Brain microvascular endothelial cell (primary cell): ENCODE data around the gene KDF1.

ENCODE experiments used
- DNase-seq: peaks from one replicate; pipeline ENCODE4 v3.0.0-alpha.2; 2020
- H3K27ac ChIP-seq: fragments of 250-450 bp; sonication (Bioruptor Pico); 2 replicates; pipeline ENCODE4 v1.5.1; 2020; ENCODE audit warnings: mild to moderate bottlenecking, moderate library complexity
- H3K27me3 ChIP-seq: fragments of 250-450 bp; sonication (Bioruptor Pico); replicated peaks from 2 replicates; pipeline ENCODE4 v1.5.1; 2020; ENCODE audit warnings: mild to moderate bottlenecking
- H3K36me3 ChIP-seq: fragments of 250-450 bp; sonication (Bioruptor Pico); replicated peaks from 2 replicates; pipeline ENCODE4 v1.5.1; 2020; ENCODE audit warnings: mild to moderate bottlenecking
- H3K4me3 ChIP-seq: 2 replicates; pipeline ENCODE4 v1.5.1; 2011; ENCODE audit warnings: low read depth, mild to moderate bottlenecking, control low read depth, low read length, moderate library complexity
- in situ Hi-C: cut with HindIII; loops from 2 replicates; pipeline ENCODE4 v1.10.0; 2017; ENCODE audit warnings: low sequenced_read_pairs, low pct_ligation_motif_present
- TF ChIP-seq, protein P1 (sequence below): IDR thresholded peaks from 2 replicates; pipeline ENCODE4 v1.5.1; 2011; ENCODE audit warnings: low read depth, mild to moderate bottlenecking, moderate library complexity, low read length, control low read depth, inconsistent platforms; ENCODE audit errors: missing control alignments

The KDF1 gene, protein sequence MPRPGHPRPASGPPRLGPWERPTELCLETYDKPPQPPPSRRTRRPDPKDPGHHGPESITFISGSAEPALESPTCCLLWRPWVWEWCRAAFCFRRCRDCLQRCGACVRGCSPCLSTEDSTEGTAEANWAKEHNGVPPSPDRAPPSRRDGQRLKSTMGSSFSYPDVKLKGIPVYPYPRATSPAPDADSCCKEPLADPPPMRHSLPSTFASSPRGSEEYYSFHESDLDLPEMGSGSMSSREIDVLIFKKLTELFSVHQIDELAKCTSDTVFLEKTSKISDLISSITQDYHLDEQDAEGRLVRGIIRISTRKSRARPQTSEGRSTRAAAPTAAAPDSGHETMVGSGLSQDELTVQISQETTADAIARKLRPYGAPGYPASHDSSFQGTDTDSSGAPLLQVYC

DNA sequence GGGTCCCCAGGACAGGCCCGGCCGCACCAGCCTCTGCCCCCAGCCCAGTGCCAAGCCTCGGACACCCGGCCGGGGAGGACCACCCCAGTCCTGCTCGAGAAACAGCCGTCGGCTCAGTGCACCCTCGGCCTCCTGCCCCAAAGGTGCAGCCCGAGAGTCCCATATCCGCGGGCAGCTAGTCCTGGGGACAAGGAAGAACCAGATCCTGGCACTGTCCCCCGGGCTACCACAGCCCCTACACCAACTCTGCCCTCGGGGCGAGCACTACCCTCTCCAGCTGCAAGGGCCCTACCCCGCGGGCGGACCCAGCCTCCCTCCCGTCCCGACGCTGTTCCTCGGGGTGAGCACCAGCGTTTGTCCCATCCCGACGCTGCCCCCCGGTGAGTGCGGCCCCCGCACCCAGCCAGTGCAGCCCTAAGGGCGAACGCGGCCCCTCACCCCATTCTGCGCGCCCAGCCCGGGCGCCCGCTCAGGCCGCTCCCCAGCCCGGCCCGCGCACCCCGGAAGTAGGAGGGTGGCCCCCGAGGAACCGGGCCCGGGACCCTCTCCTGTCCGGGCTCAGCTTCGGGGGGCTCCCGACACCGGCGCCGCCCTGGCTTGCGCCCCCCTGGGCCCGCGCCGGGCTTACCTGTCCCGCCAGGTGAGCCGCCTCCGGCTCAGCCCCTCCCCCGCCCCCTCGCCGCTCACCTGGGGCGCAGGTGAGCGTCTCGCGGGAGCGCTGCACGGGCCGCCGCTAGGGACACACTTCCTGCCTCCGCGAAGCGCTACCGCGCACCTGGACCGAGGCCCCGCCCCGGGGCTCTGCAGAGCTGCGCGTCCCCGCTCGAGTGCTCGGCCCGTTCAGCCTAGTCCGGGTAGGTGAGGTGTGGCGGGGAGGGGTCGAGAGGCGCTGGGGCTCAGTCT, at the start of gene KDF1:
KDF1 (minus strand) TSS at position 747 of the 903 bp plus-strand sequence. CDS start 8,088 bp downstream, outside the sequence.
- Histone ChIP-seq H3K36me3 (no peaks in the 10 kb centered on the region), H3K27me3 (peaks cover 10% of the 10 kb centered on the region), H3K27ac (no peak within 1 kb of the TSS), H3K4me3 (peak within 1 kb of the TSS; percentile 34)
- TF ChIP-seq, protein P1, sequence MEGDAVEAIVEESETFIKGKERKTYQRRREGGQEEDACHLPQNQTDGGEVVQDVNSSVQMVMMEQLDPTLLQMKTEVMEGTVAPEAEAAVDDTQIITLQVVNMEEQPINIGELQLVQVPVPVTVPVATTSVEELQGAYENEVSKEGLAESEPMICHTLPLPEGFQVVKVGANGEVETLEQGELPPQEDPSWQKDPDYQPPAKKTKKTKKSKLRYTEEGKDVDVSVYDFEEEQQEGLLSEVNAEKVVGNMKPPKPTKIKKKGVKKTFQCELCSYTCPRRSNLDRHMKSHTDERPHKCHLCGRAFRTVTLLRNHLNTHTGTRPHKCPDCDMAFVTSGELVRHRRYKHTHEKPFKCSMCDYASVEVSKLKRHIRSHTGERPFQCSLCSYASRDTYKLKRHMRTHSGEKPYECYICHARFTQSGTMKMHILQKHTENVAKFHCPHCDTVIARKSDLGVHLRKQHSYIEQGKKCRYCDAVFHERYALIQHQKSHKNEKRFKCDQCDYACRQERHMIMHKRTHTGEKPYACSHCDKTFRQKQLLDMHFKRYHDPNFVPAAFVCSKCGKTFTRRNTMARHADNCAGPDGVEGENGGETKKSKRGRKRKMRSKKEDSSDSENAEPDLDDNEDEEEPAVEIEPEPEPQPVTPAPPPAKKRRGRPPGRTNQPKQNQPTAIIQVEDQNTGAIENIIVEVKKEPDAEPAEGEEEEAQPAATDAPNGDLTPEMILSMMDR = no peak
- in situ Hi-C loops = loop anchor here (25.0 kb wide), 1 partner anchor 102 kb away; no protein-coding TSS in a partner anchor
- no peak for DNase-seq

GRCh38 chr1:27009601-27010197, 49.4 kb upstream of the KDF1 start:
- no peak for DNase-seq
- Histone ChIP-seq H3K4me3 (no peak overlapping the region), H3K36me3 (no peaks in the 10 kb centered on the region), H3K27me3 (no peaks in the 10 kb centered on the region), H3K27ac (no peak overlapping the region)
- in situ Hi-C loops = no loop called here
- TF ChIP-seq, protein P1 = peak; percentile 15

DNA sequence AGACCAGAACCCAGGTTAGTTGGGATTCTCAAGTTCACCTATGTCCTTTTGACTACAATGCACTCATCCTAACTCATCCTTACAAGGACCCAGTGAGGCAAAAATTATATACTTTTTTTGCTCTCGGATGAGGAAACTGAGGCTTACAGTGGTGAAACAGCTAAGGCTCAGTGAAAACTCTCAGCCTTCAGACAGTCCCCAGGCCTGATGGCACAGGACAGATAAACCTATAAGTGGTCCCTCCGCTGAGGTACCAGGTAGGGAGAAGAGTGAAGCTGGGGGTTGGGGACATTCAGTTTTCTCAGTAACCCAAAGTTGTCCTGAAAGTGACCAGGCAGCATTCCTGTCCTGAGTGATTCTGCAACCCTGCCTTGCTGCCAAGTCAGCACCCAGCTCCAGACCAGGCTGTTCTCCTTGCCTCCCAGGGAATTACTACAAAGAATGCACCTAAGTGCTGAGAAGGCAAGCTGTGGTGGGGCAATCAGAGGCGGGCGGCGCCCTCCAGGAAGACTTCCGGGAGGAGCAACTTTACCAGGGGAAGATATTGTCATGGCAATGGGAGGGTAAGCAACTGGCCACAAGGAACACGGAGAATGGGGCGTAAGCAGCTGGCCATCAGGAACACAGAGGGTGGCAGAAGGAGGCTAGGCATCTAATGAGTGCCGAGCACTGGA, 47.8 kb upstream of the KDF1 start:
- Histone ChIP-seq H3K36me3 (no peaks in the 10 kb centered on the region), H3K27ac (no peak overlapping the region), H3K4me3 (no peak overlapping the region), H3K27me3 (no peaks in the 10 kb centered on the region)
- in situ Hi-C loops = no loop called here
- no peak for DNase-seq
- TF ChIP-seq, protein P1 = no peak

DNA sequence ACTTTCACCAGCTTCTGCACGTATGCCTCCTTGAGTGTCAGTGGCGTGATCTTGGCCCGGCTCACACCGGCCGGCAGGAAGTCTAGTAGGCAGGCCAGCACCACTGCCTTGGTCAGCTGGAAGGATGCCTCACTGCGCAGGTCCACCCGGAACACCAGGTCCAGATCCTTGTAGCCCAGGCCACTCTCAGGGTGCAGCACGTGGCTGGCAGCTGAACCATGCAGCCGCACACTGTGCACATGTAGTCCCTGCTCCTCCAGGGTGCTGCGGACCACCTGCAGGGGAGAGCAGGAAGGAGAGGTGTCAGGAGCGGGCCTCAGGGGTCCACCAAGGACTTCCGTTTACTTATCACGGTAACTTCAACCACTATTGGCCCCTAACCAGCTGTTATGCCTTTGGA, 46.4 kb upstream of the KDF1 start:
- no peak overlapping the region for H3K4me3 ChIP-seq
- in situ Hi-C loops = no loop called here
- H3K36me3 ChIP-seq = no peaks in the 10 kb centered on the region
- TF ChIP-seq, protein P1 = no peak
- no peaks in the 10 kb centered on the region for H3K27me3 ChIP-seq
- no peak overlapping the region for H3K27ac ChIP-seq
- no peak for DNase-seq

GRCh38 chr1:27005648-27006496, 45.6 kb upstream of the KDF1 start:
- in situ Hi-C loops = no loop called here
- TF ChIP-seq, protein P1 = no peak
- Histone ChIP-seq H3K27me3 (no peaks in the 10 kb centered on the region), H3K4me3 (no peak overlapping the region), H3K27ac (no peak overlapping the region), H3K36me3 (no peaks in the 10 kb centered on the region)
- no peak for DNase-seq
